GM19193 (cell line): ENCODE results near the gene SLC23A2.

ENCODE experiments used
- POLR2A ChIP-seq: IDR thresholded peaks from 4 replicates; pipeline ENCODE4 v1.6.1; 2011; ENCODE audit not compliant: insufficient read depth, insufficient read length; ENCODE audit errors: extremely low read depth

SLC23A2 gene

GRCh38 chr20:4861961-4862360 lies 139.3 kb downstream of the SLC23A2 start:
- no peak for TF ChIP-seq POLR2A

GRCh38 chr20:4858000-4858399 lies 143.3 kb downstream of the SLC23A2 start:
- TF ChIP-seq POLR2A, result no peak

GRCh38 chr20:4856022-4856755 lies 145.1 kb downstream of the SLC23A2 start:
- no peak for TF ChIP-seq POLR2A

GRCh38 chr20:4855555-4855954 lies 145.8 kb downstream of the SLC23A2 start:
- TF ChIP-seq POLR2A, result no peak

GRCh38 chr20:4855097-4855496 lies 146.2 kb downstream of the SLC23A2 start:
- no peak for TF ChIP-seq POLR2A

- no peak for TF ChIP-seq POLR2A
Measured at GRCh38 chr20:4854561-4854901, 146.8 kb downstream of the SLC23A2 start.

- TF ChIP-seq POLR2A, result no peak
Measured at GRCh38 chr20:4853757-4854560, 147.4 kb downstream of the SLC23A2 start.

GRCh38 chr20:4853004-4853403 lies 148.3 kb downstream of the SLC23A2 start:
- no peak for TF ChIP-seq POLR2A

GRCh38 chr20:4850960-4851359 lies 150.3 kb downstream of the SLC23A2 start:
- no peak for TF ChIP-seq POLR2A

GRCh38 chr20:4848041-4848440 lies 153.3 kb downstream of the SLC23A2 start:
- no peak for TF ChIP-seq POLR2A

GRCh38 chr20:4846821-4847220 lies 154.5 kb downstream of the SLC23A2 start:
- TF ChIP-seq POLR2A, result no peak

GRCh38 chr20:4844751-4845465 lies 156.4 kb downstream of the SLC23A2 start:
- TF ChIP-seq POLR2A, result no peak

GRCh38 chr20:4844325-4844724 lies 157.0 kb downstream of the SLC23A2 start:
- TF ChIP-seq POLR2A, result no peak

GRCh38 chr20:4840801-4841200 lies 160.5 kb downstream of the SLC23A2 start:
- TF ChIP-seq POLR2A, result no peak

GRCh38 chr20:4838526-4838925 lies 162.8 kb downstream of the SLC23A2 start:
- no peak for TF ChIP-seq POLR2A
